Sigmoid colon (tissue), 7 donors: ENCODE measurements around the gene LRRTM4. TPM values are rescaled to one million over a fixed set of nuclear protein-coding genes. Genes with fewer than 3 reads are reported as not detected.
"Not testable (repeated sequence)": the region's sequence is repeated elsewhere in the genome, so short reads cannot be mapped to it uniquely, and the experiment has no call there.

ENCODE experiments used
- DNase-seq: peaks from one replicate; pipeline ENCODE4 v3.0.0-alpha.2; 2019
- H3K27ac ChIP-seq, 4 donors: fragments of 200-600 bp; sonication (generic); one replicate each; pipeline ENCODE4 v1.5.1; 2016 to 2019; ENCODE audit warnings: mild to moderate bottlenecking in 1 of 4
- H3K27me3 ChIP-seq, 3 donors: fragments of 200-600 bp; sonication (generic); one replicate each; pipeline ENCODE4 v1.5.1; 2019; ENCODE audit warnings: mild to moderate bottlenecking in 1 of 3
- H3K36me3 ChIP-seq, 4 donors: fragments of 200-600 bp; sonication (generic); one replicate each; pipeline ENCODE4 v1.5.1; 2016 to 2019
- H3K4me1 ChIP-seq, 4 donors: fragments of 200-600 bp; sonication (generic); one replicate each; pipeline ENCODE4 v1.5.1; 2017 to 2019
- H3K4me3 ChIP-seq, 4 donors: fragments of 200-600 bp; sonication (generic); one replicate each; pipeline ENCODE4 v1.5.1; 2017 to 2019; ENCODE audit warnings: mild to moderate bottlenecking in 2 of 4, moderate library complexity in 1 of 4
- H3K9me3 ChIP-seq, 4 donors: fragments of 200-600 bp in 3 of 4; sonication (generic) in 3 of 4; one replicate each; pipeline versions ENCODE4 v1.5.1 to v1.6.1; 2013 to 2019
- CTCF ChIP-seq, 4 experiments: fragments of 450-650 bp in 3 of 4; fragments of 200-600 bp in 1 of 4; IDR thresholded peaks; one replicate each; pipeline ENCODE4 v1.5.1; 2016 to 2019; ENCODE audit warnings: antibody characterized with exemption in 4 of 4, mild to moderate bottlenecking in 3 of 4, moderate library complexity in 2 of 4
- EP300 ChIP-seq, 4 donors: sonication (generic); formaldehyde crosslinking; IDR thresholded peaks; one replicate each; pipeline ENCODE4 v1.6.1; 2017; ENCODE audit warnings: antibody characterized with exemption in 4 of 4
- POLR2A ChIP-seq, 2 donors: fragments of 450-650 bp; IDR thresholded peaks; one replicate each; pipeline ENCODE4 v1.6.1; 2016; ENCODE audit warnings: antibody characterized with exemption in 2 of 2, mild to moderate bottlenecking in 2 of 2, moderate library complexity in 2 of 2
- POLR2AphosphoS5 ChIP-seq, 4 donors: sonication (generic); formaldehyde crosslinking; IDR thresholded peaks; one replicate each; pipeline ENCODE4 v1.6.1; 2017; ENCODE audit warnings: antibody characterized with exemption in 4 of 4
- WGBS, 2 donors: extraction: QIAGEN DNeasy Blood & Tissue Kit; methylation state at CpG; one replicate each; pipeline ENCODE4 v1.1.7; 2013; 5-methylcytosine and 5-hydroxymethylcytosine counted together
- intact Hi-C: fragments of 100-400 bp; cut with DNase I; formaldehyde crosslinking; loops from one replicate; pipeline ENCODE4 v1.15.1; 2023
- polyA plus RNA-seq, 3 donors: library from polyadenylated mRNA; stranded (reverse); fragments of 200-250 nt; gene quantifications; one replicate each; pipeline ENCODE4 v1.2.3, GENCODE V29; 2013
- total RNA-seq, 4 donors: library from RNA; depleted of rRNA; stranded (reverse); fragments of >200 nt; gene quantifications; one replicate each; pipeline ENCODE4 v1.1.0, GENCODE V29; 2016
- donor health status: healthy with polysubstance abuse.
- donor health status: Bipolar disorder and iron deficiency.
- donor health status: healthy.

The LRRTM4 gene
- total and polyA plus RNA-seq, 7 donors = 0.17 to 1.1 (median 0.55) TPM; not detected in 2

- H3K4me3 ChIP-seq = no peak overlapping the region
- H3K27me3 ChIP-seq = no peaks in the 10 kb centered on the region
- DNase-seq = no peak
- WGBS, 2 donors = 79 to 84% methylated on average over 3 of the region's 3 CpGs
- H3K4me1 ChIP-seq = no peaks in the 10 kb centered on the region
- intact Hi-C loops = no loop called here
- H3K9me3 ChIP-seq = no peaks in the 10 kb centered on the region
- no peaks in the 10 kb centered on the region for H3K36me3 ChIP-seq
- H3K27ac ChIP-seq = no peak overlapping the region
- TF ChIP-seq POLR2A (IDR thresholded peaks at IDR 0.05) = no peak
- TF ChIP-seq CTCF (IDR thresholded peaks at IDR 0.05) = no peak
- TF ChIP-seq EP300 (IDR thresholded peaks at IDR 0.05) = no peak
- no peak for TF ChIP-seq POLR2AphosphoS5 (IDR thresholded peaks at IDR 0.05)
Observed at GRCh38 chr2:77185052-77185451, 337.1 kb downstream of the LRRTM4 start.

GRCh38 chr2:77179297-77179696 is 342.9 kb downstream of the LRRTM4 start:
- Histone ChIP-seq H3K36me3 (no peaks in the 10 kb centered on the region), H3K9me3 (no peaks in the 10 kb centered on the region), H3K27ac (no peak overlapping the region), H3K27me3 (no peaks in the 10 kb centered on the region), H3K4me1 (no peaks in the 10 kb centered on the region), H3K4me3 (no peak overlapping the region)
- no peak for DNase-seq
- WGBS, 2 donors = 61 to 76% methylated on average over 5 of the region's 5 CpGs
- intact Hi-C loops = no loop called here
- TF ChIP-seq CTCF (IDR thresholded peaks at IDR 0.05) (no peak), POLR2A (IDR thresholded peaks at IDR 0.05) (no peak), POLR2AphosphoS5 (IDR thresholded peaks at IDR 0.05) (no peak), EP300 (IDR thresholded peaks at IDR 0.05) (no peak)

- WGBS, 2 donors = 25 to 56% methylated on average over 4 of the region's 4 CpGs
- H3K4me1 ChIP-seq, H3K9me3 ChIP-seq, H3K27ac ChIP-seq, H3K4me3 ChIP-seq, H3K36me3 ChIP-seq, H3K27me3 ChIP-seq, DNase-seq, intact Hi-C loops: not testable (repeated sequence)
Observed at GRCh38 chr2:77175266-77175780, 346.9 kb downstream of the LRRTM4 start.

- intact Hi-C loops = no loop called here
- 44 to 61% methylated on average over 2 of the region's 2 CpGs for WGBS, 2 donors
- no peaks in the 10 kb centered on the region for H3K36me3 ChIP-seq
Observed at GRCh38 chr2:77169426-77169825, 352.8 kb downstream of the LRRTM4 start.

GRCh38 chr2:77164021-77164420 is 358.2 kb downstream of the LRRTM4 start:
- H3K9me3 ChIP-seq, H3K36me3 ChIP-seq, H3K4me1 ChIP-seq, H3K27me3 ChIP-seq, DNase-seq, H3K4me3 ChIP-seq, intact Hi-C loops, H3K27ac ChIP-seq: not testable (repeated sequence)

More at GRCh38 chr2:77169426-77169825, 352.8 kb downstream of the LRRTM4 start:
- H3K9me3 ChIP-seq = no peaks in the 10 kb centered on the region
- no peaks in the 10 kb centered on the region for H3K4me1 ChIP-seq
- H3K4me3 ChIP-seq = no peak overlapping the region
- H3K27me3 ChIP-seq = no peaks in the 10 kb centered on the region
- TF ChIP-seq EP300 (IDR thresholded peaks at IDR 0.05) (no peak), POLR2A (IDR thresholded peaks at IDR 0.05) (no peak), CTCF (IDR thresholded peaks at IDR 0.05) (no peak), POLR2AphosphoS5 (IDR thresholded peaks at IDR 0.05) (no peak)
- no peak overlapping the region for H3K27ac ChIP-seq
- DNase-seq = no peak

GRCh38 chr2:77161009-77161408 is 361.2 kb downstream of the LRRTM4 start:
- Histone ChIP-seq H3K27ac (no peak overlapping the region), H3K27me3 (no peaks in the 10 kb centered on the region), H3K4me1 (no peaks in the 10 kb centered on the region), H3K4me3 (no peak overlapping the region), H3K36me3 (no peaks in the 10 kb centered on the region), H3K9me3 (no peaks in the 10 kb centered on the region)
- intact Hi-C loops = no loop called here
- no peak for TF ChIP-seq POLR2AphosphoS5 (IDR thresholded peaks at IDR 0.05)
- no peak for DNase-seq
- WGBS, 2 donors = 80 to 87% methylated on average over 5 of the region's 5 CpGs
